COR-L47 (cell line): ENCODE measurements around the gene ELOVL1.
A peak's percentile ranks its signal among the peaks of the same experiment; 100 is the strongest.
"Not testable (repeated sequence)": the region's sequence is repeated elsewhere in the genome, so short reads cannot be mapped to it uniquely, and the experiment has no call there.

ENCODE experiments used
- DNase-seq: peaks from one replicate; lab custom pipeline; 2025; lab: John Stamatoyannopoulos, UW

Gene ELOVL1

GRCh38 chr1:43381612-43382011 is 13.8 kb upstream of the ELOVL1 start:
- no peak for DNase-seq

DNA sequence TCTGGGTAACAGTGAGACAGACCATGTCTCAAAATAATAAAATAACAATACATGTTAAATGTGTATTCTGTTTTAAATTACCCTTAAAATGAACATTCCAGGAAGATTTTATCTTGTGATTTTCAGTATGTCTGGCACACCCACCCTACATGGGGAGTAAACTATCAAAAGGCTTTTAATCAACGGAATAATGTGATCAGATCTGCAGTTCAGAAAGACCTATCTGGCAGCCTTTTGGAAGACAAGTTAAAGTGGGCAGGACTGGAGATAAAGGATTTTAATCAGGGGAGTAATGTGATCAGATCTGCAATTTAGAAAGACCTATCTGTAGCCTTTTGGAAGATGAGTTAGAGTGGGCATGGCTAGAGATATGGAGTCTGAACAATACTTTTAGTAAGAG is 11.7 kb upstream of the ELOVL1 start:
- no peak for DNase-seq

DNA sequence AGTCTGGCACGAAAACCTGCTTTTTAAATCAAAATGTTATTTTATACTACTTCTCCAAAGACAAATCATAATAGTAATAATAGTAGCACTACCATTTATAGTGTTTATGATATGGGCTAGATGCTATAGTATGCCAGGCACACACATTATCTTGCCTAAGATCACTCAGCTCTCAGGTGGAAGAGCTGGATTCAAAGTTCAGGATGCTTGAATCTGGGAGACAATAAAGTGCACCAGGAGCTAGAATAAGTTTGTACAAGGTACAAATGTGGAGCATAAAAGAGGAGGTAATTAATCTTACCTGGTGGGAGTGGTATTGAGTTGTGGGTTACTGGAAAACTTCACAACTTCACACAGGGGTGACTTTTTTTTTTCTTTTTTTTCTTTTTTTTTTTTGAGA is 10.0 kb upstream of the ELOVL1 start:
- no peak for DNase-seq

- no peak for DNase-seq
Observed at GRCh38 chr1:43376723-43377235, 9.0 kb upstream of the ELOVL1 start.

DNA sequence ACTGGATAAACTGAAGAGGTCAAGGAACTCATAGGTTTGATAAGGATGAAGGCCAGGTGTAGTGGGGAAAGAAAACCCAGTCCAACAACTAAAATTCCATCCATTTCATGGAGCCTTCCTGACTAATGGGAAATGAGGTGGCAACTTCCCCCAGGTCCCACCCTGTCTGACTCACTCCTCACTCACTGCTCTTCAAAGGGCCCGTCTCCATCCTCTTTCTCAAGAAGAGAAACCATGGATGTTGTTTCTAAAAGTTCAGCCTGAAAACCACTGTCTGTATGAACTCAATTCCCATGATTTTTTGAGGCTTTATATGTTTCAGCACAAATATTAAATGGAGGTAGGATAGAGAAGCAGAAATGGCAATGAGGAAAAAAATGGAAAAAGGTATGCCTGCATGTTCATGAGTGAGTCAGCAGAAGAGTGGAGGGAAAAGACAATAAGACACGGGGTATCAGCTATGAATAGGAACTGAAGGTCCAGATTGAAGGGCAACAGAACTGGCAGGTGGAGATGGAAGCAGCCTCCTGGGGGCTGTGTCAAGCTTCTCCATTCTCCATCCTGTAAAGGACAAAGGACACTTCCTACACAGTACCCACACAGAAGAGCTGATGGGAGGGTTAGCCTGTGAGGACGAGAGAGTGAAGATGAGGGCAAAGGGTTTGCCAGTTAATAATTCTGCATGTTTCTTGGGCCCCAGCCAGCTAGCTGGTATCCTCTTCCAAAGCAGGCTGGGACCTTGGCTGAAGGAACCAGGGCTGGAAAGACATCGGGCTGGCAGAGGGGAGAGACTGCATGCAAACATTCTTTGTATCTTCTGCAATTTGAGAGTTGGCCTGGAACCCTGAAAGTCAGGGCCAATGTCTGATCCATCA is 5.5 kb upstream of the ELOVL1 start:
- no peak for DNase-seq

- no peak for DNase-seq
Observed at GRCh38 chr1:43372172-43372571, 4.4 kb upstream of the ELOVL1 start.

GRCh38 chr1:43370564-43370963 is 2.8 kb upstream of the ELOVL1 start:
- no peak for DNase-seq

GRCh38 chr1:43369779-43370178 is 2.0 kb upstream of the ELOVL1 start:
- DNase-seq, result not testable (repeated sequence)

DNA sequence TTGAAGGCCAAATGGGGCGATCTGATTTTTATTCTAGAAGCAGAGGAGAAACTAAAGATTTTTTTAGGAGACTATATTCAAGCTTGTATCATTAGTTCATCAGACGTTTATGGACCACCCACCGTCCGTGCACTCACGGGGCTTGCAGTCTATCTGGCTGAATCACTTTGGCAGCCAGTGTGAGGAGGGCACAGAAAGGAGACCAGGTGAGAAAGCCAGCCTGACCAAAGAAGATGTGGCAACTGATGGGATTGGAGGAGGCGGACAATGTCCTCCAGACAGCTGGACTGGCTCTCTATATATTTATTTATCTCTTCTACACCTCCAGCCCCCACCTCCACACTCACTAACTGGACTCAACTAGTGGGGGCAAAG is 822 bp upstream of the ELOVL1 start:
- DNase-seq, result no peak

DNA sequence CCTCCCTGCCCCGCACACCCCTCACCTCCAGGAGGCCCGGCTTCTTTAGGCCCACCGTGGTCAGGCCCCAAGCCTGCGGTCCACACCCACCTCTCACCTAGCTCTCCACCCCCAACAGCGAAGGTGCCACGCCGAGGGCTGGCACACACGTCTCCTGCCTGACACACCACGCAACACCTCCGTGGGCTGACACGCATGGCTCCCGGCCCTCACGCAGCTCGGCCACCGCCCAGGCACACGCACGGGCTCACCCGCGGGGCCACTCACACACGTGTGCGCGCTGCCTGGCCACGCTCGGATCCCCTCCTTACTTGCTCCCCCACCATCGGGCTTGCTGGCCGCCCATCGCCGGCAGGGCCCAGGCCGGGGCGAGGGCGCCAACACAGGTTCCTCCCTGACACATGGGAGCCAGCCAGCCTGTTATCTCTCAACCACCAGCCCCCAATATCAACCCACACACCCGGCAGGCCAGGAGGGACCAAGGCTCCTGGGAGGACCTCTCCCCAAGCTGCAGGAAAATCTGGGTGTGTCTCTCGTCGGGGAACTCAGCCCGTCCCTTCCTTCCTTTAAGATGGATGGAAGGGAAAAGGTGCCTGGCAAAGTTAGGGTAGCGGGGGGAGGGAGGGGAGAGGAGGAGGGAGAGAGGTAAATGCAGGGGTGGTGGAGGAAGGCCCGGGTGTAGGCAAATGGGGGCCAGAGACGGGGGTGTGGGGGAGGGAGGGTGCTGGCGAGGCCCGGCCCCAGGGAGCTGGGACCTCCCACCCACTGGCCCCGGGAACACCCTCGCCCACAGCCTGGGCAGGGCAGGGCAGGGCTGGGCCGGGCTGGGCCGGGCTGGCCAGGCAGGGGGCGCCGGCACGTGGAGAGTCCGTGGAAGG is 546 bp downstream of the ELOVL1 start:
- no peak for DNase-seq

DNA sequence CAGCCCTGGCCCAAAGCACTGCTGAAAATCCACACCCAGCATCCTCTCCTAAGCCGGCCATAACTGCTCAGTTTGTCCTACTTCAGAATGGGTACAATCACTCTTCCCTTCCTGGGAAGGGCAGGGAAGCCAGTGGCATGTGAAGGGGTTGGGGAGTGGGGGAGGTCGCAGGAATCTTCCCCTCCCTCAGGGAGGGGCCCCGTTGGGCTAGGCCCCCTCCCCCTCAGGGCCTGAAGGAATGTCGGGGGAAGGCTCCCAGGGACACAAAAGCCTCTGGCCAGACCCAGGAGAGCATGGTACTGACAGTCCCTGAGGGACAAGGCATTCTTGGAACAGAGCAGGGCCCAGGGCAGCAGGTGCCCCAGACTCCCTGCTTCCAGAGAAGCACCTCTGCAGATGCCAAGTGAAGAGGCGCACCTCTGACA is 1.2 kb downstream of the ELOVL1 start:
- no peak for DNase-seq

- DNase-seq, result peak; percentile 10
Observed at GRCh38 chr1:43366179-43366578, 1.6 kb downstream of the ELOVL1 start.

- DNase-seq, result no peak
Observed at GRCh38 chr1:43365678-43366077, 2.1 kb downstream of the ELOVL1 start.

GRCh38 chr1:43363935-43364525 is 3.8 kb downstream of the ELOVL1 start:
- DNase-seq, result no peak

DNA sequence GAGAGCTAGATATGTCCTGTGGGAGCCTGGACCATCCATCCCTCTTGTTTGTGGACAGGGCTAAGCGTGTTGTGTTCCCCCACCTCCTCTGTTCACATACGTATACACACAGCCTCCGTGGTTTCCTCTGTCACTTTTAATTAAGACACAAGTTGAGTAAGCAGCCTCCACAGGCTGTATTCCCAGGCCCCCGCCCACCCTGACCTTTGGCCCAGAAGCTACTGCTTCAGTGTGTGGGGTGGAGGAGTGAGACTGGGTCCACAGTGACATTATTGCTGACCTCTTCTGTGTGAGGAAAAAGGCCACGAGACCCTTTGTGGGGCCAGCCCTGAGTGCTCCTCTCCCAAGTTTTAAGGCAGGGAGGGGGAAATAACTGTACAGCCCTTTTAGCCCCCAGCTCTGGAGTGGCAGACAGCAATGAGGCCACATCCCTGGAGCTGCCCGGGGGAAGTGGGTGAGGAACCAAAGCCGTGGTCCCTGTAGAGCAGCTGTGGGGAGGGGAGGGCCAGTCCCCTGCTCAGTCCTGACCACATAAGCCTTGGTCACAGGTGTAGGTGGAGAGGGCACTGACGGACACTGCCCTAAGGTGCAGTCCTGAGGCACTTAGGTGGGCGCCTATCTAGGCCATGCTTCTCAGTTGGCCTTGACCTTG is 4.4 kb downstream of the ELOVL1 start:
- no peak for DNase-seq

- no peak for DNase-seq
Observed at GRCh38 chr1:43360616-43361015, 7.2 kb downstream of the ELOVL1 start.

DNA sequence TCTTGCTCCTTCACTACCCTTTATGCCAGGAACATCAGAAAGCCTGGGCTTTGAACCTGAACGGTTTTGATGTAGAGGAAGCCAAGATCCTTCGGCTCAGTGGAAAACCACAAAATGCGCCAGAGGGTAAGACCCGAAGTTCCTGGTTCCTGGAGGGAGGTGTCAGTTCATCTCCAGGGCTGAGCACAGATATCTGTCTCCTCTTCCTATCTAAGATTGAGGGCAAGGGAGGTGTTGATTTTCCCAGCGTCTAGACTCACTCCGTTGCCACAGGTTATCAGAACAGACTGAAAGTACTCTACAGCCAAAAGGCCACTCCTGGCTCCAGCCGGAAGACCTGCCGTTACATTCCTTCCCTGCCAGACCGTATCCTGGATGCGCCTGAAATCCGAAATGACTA is 8.1 kb downstream of the ELOVL1 start:
- no peak for DNase-seq

GRCh38 chr1:43358746-43359693 is 8.8 kb downstream of the ELOVL1 start, which contains the start of gene CDC20:
Gene CDC20, plus strand, starts transcription at chr1:43358981. Its CDS starts 235 bp downstream, at chr1:43359216.
- peak; percentile 98 for DNase-seq

DNA sequence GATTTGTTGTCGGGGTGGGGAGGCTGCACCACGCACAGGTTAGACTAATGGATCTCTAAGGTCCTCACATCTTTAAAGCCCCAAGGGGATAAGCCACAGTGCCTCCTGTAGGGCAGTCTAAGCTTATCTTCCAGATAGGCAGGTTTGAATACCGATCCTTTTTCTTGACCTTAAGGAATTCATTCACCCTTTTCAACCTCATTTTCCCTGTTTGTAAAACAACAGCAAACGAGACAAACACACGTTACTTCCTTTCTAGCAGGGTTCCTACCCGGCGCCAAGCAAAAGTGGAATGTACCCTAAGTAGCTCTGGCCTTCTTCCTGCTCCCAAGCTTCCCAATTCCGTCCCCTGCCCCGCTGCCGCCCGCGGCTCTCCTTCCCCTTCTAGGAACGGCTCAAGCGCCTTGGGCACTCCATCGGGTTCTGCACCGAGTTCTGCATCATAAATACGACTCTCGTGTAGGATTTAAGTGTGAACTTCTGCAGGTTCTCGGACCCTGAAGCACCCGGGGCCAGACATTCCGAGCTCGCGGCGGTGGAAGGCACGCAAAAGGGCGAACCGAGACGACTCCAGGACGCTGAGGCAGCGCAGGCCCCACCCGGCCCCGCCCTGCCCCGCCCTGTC is 9.6 kb downstream of the ELOVL1 start:
- peak; percentile 38 for DNase-seq

- DNase-seq, result no peak
Observed at GRCh38 chr1:43357251-43357650, 10.6 kb downstream of the ELOVL1 start.
